Ovary (tissue), 9 donors: ENCODE data around the gene MDM4. TPM values are rescaled to one million over a fixed set of nuclear protein-coding genes. Genes with fewer than 3 reads are reported as not detected.

Source experiments
- DNase-seq, 5 donors: peaks; one replicate each; pipeline ENCODE4 v3.0.0-alpha.2; 2019 to 2020
- H3K27ac ChIP-seq, 2 donors: fragments of 200-600 bp; one replicate each; pipeline versions ENCODE4 v1.5.1 to v1.8.0; 2019 to 2022
- H3K27me3 ChIP-seq: fragments of 200-600 bp; one replicate; pipeline ENCODE4 v1.8.0; 2022
- H3K36me3 ChIP-seq: fragments of 200-600 bp; sonication (generic); one replicate; pipeline ENCODE4 v1.5.1; 2019
- H3K4me1 ChIP-seq: one replicate; pipeline ENCODE4 v1.8.1; 2013; ENCODE audit warnings: mild to moderate bottlenecking, moderate library complexity; ENCODE audit not compliant: insufficient read depth
- H3K4me3 ChIP-seq: fragments of 200-600 bp; sonication (generic); one replicate; pipeline ENCODE4 v1.5.1; 2017
- H3K9me3 ChIP-seq, 2 donors: fragments of 200-600 bp in 1 of 2; sonication (generic) in 1 of 2; one replicate each; pipeline versions ENCODE4 v1.5.1 to v1.8.1; 2013 to 2019; ENCODE audit warnings: mild to moderate bottlenecking in 1 of 2, moderate library complexity in 1 of 2
- EP300 ChIP-seq: sonication (generic); formaldehyde crosslinking; IDR thresholded peaks from one replicate; pipeline ENCODE4 v1.6.1; 2017; ENCODE audit warnings: antibody characterized with exemption
- POLR2A ChIP-seq: fragments of 450-650 bp; IDR thresholded peaks from one replicate; pipeline ENCODE4 v1.6.1; 2017; ENCODE audit warnings: antibody characterized with exemption, mild to moderate bottlenecking, moderate library complexity
- WGBS, 3 donors: extraction: QIAGEN DNeasy Blood & Tissue Kit in 1 of 3; methylation state at CpG; one replicate each; pipeline versions ENCODE4 v1.1.5 to v1.1.7; 2013 to 2017; 5-methylcytosine and 5-hydroxymethylcytosine counted together
- intact Hi-C, 4 donors: fragments of 100-400 bp; cut with DNase I; formaldehyde crosslinking; loops; one replicate each; pipeline versions ENCODE4 v1.11.0 to v1.15.1; 2022 to 2023
- polyA plus RNA-seq, 2 donors: library from polyadenylated mRNA; stranded (reverse); fragments of 200-250 nt in 1 of 2; fragments of 350-450 nt in 1 of 2; fragmentation: Illumina TruSeq in 1 of 2; extraction: RNeasy Lipid Tissue Mini Kit (QIAGEN cat#74804) in 1 of 2; gene quantifications; one replicate each; pipeline ENCODE4 v1.2.3, GENCODE V29; 2013 to 2014
- total RNA-seq, 7 donors: library from RNA; depleted of rRNA in 2 of 7; stranded (reverse); fragments of >200 nt in 2 of 7; fragmentation: NEBNext Ultra II Directional in 3 of 7; extraction: Animal tissue kit (Norgen Biotek cat#: 25700) in 3 of 7; gene quantifications; one replicate each; pipeline versions ENCODE4 v1.1.0 to v1.2.4, GENCODE V29; 2016 to 2023
- TF ChIP-seq, protein P1 (sequence below), 3 donors: fragments of 450-650 bp in 2 of 3; fragments of 200-600 bp in 1 of 3; IDR thresholded peaks; one replicate each; pipeline versions ENCODE4 v1.5.1 to v1.8.0; 2016 to 2022; ENCODE audit warnings: antibody characterized with exemption in 3 of 3, mild to moderate bottlenecking in 1 of 3
- donor health status: DM: no; HTN: no; CAD: no; lungs with moderate emphysema.
- donor health status: DM: no; HTN: no; CAD: no.
- donor health status: Bipolar disorder and iron deficiency.
- donor health status: DM: yes; HTN: yes; CAD: no.
- donor health status: DM: no; HTN: no; CAD: no.
- donor health status: DM: yes; HTN: yes; CAD: no.

The MDM4 gene
- total and polyA plus RNA-seq, 9 donors, result 10.2 to 113 (median 76.8) TPM

DNA sequence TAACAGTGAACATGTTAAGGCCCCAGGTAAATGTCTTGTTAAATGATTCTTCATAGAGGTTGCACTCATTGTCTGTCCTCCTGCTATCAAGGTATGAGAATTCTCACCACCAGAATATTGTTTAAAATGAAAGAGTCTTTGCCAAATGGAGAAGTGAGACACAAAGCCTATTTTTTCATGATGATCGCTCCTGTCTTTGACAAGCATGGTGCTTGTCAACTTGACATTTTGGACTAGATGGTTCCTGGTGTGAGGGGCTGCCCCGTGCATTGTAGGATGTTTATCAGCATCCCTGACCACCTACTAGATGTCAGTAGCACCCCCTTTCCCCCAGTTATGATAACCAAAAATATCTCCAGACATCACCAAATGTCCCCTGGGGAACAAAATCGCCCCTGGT lies 65.6 kb downstream of the MDM4 start:
- Histone ChIP-seq H3K4me3 (no peak overlapping the region), H3K4me1 (no peaks in the 10 kb centered on the region), H3K9me3 (no peaks in the 10 kb centered on the region), H3K36me3 (no peaks in the 10 kb centered on the region), H3K27ac (no peak overlapping the region), H3K27me3 (no peaks in the 10 kb centered on the region)
- intact Hi-C loops, result no loop called here
- DNase-seq, result no peak
- TF ChIP-seq EP300, result no peak
- TF ChIP-seq, protein P1, sequence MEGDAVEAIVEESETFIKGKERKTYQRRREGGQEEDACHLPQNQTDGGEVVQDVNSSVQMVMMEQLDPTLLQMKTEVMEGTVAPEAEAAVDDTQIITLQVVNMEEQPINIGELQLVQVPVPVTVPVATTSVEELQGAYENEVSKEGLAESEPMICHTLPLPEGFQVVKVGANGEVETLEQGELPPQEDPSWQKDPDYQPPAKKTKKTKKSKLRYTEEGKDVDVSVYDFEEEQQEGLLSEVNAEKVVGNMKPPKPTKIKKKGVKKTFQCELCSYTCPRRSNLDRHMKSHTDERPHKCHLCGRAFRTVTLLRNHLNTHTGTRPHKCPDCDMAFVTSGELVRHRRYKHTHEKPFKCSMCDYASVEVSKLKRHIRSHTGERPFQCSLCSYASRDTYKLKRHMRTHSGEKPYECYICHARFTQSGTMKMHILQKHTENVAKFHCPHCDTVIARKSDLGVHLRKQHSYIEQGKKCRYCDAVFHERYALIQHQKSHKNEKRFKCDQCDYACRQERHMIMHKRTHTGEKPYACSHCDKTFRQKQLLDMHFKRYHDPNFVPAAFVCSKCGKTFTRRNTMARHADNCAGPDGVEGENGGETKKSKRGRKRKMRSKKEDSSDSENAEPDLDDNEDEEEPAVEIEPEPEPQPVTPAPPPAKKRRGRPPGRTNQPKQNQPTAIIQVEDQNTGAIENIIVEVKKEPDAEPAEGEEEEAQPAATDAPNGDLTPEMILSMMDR (IDR thresholded peaks at IDR 0.05), result no peak
- WGBS, 3 donors, result 90 to 93% (median 92%) methylated on average over 3 of the region's 3 CpGs

DNA sequence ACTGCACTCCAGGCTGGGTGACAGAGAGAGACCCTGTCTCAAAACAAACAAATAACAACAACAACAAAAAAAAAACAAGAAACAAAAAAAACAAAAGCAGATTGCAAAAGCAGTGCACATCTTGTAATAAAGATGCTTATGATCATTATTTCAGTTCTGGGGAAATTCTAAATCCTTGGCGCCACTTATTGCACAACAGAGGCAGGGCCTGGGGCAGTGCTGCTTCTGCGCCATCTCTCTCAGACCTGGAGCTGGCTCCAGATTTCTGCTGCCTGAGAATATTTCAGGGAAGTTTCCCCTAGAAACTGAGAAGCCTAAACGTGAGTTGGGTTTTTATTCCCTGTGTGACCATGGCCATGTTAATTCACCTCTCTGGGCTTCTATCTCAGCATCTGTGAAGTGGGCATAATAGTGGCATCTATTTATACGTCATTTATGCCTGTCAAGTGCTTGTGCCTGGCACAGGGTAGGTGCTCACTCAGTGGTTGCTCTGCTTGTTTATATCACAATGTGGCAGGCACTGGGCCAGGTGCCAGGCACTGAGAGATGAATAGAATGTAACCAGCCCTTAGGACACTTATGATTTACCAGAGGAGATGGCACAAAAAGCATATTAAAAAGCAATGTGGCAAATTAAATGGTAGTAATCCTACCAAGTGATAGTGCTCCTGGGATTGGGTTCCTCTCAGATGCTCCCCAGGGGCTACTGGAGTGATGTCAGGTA lies 67.9 kb downstream of the MDM4 start:
- H3K27ac ChIP-seq, result no peak overlapping the region
- no peak overlapping the region for H3K4me3 ChIP-seq
- 88 to 93% (median 91%) methylated on average over 4 of the region's 4 CpGs for WGBS, 3 donors
- intact Hi-C loops, result no loop called here
- H3K27me3 ChIP-seq, result no peaks in the 10 kb centered on the region
- TF ChIP-seq, protein P1 (IDR thresholded peaks at IDR 0.05), result no peak
- H3K9me3 ChIP-seq, result no peaks in the 10 kb centered on the region
- H3K4me1 ChIP-seq, result no peaks in the 10 kb centered on the region
- DNase-seq, result no peak
- H3K36me3 ChIP-seq, result no peaks in the 10 kb centered on the region

DNA sequence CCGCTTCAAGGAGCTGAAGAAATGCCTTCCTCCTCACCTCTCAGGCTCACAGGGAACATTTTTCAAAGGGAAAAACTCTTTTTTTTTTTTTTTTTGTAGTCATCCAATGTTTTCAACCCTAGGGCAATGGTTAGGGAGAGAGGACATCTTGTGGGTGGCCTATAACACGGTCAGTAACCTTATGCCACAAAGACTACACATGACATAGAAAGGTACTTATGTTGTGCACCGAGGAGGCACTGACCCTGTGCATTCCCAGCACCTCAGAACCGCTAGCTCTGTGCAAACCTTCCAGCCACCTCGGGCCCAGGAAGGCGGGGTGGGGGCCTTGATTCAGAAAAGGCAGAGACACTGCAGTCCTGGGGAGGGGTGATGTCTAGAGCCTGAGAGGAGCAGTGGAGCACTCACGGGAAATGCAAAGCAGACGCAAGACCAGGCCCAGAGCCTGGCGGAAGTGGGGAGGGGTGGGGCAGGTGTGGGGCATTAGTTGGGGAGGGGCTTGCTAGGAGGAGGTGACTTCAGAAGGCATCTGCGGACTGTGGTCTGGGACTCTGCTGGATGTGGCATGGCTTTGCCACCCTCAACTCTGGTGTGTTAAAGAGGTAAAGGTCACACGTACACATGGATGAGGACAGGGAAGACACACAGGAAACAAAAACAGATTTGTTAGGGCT lies 68.6 kb downstream of the MDM4 start:
- 82 to 88% (median 86%) methylated on average over 11 of the region's 11 CpGs for WGBS, 3 donors
- no peaks in the 10 kb centered on the region for H3K27me3 ChIP-seq
- intact Hi-C loops, result no loop called here

DNA sequence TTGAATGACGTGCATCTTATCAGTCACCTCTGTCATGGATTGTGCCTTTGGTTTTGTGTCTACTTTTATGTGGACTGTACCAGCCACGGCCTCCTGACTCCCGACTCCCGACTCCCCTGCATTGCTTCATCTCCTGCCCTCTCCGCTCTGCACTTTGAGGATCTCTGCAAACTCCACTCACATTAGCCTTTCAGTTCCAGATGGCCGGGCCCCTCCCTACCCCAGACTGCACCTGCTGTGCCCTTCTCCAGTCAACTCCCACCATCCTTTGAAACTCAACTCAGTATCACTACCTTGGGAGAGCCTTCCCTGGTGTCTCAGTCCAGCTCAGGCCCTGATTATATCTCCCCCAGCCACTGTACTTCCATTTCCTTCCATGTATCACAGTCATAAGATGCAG lies 71.4 kb downstream of the MDM4 start:
- intact Hi-C loops, result no loop called here
- no peak overlapping the region for H3K4me3 ChIP-seq
- H3K27ac ChIP-seq, result no peak overlapping the region
- H3K9me3 ChIP-seq, result no peaks in the 10 kb centered on the region
- H3K36me3 ChIP-seq, result no peaks in the 10 kb centered on the region
- DNase-seq, result no peak
- TF ChIP-seq, protein P1 (IDR thresholded peaks at IDR 0.05), result no peak
- TF ChIP-seq EP300 (no peak), POLR2A (no peak)
- 77 to 84% (median 81%) methylated on average over 6 of the region's 6 CpGs for WGBS, 3 donors
- no peaks in the 10 kb centered on the region for H3K27me3 ChIP-seq
- no peaks in the 10 kb centered on the region for H3K4me1 ChIP-seq

More for the DNA sequence above, 68.6 kb downstream of the MDM4 start:
- DNase-seq, result no peak
- TF ChIP-seq EP300 (no peak), POLR2A (no peak)
- TF ChIP-seq, protein P1 (IDR thresholded peaks at IDR 0.05), result no peak
- H3K36me3 ChIP-seq, result no peaks in the 10 kb centered on the region
- H3K9me3 ChIP-seq, result no peaks in the 10 kb centered on the region
- H3K4me1 ChIP-seq, result no peaks in the 10 kb centered on the region
- no peak overlapping the region for H3K4me3 ChIP-seq
- H3K27ac ChIP-seq, result no peak overlapping the region
